ENCODE results near the gene FADS2. TPM values are rescaled to one million over a fixed set of nuclear protein-coding genes. Genes with fewer than 3 reads are reported as not detected.

Gene FADS2
- total RNA-seq, 1 donor from 2014 or later, result 37.6 TPM

- H3K27ac ChIP-seq, result peak overlapping the region; percentile 30 to 34
- intact Hi-C loops (cut with DNase I), result no loop called here
- no peaks in the 10 kb centered on the region for H3K9me3 ChIP-seq
- H3K4me3 ChIP-seq, result no peak overlapping the region
- TF ChIP-seq, protein P1, sequence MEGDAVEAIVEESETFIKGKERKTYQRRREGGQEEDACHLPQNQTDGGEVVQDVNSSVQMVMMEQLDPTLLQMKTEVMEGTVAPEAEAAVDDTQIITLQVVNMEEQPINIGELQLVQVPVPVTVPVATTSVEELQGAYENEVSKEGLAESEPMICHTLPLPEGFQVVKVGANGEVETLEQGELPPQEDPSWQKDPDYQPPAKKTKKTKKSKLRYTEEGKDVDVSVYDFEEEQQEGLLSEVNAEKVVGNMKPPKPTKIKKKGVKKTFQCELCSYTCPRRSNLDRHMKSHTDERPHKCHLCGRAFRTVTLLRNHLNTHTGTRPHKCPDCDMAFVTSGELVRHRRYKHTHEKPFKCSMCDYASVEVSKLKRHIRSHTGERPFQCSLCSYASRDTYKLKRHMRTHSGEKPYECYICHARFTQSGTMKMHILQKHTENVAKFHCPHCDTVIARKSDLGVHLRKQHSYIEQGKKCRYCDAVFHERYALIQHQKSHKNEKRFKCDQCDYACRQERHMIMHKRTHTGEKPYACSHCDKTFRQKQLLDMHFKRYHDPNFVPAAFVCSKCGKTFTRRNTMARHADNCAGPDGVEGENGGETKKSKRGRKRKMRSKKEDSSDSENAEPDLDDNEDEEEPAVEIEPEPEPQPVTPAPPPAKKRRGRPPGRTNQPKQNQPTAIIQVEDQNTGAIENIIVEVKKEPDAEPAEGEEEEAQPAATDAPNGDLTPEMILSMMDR (IDR thresholded peaks at IDR 0.05), result no peak
- H3K36me3 ChIP-seq, result no peaks in the 10 kb centered on the region
- DNase-seq (ENCODE audit: low spot score in 2 of 2), result no peak
- no peaks in the 10 kb centered on the region for H3K27me3 ChIP-seq
- peaks cover 9 to 13% of the 10 kb centered on the region in 2 donors for H3K4me1 ChIP-seq
Measured at GRCh38 chr11:61893981-61894380, 65.9 kb downstream of the FADS2 start.

- no peaks in the 10 kb centered on the region for H3K27me3 ChIP-seq
- H3K27ac ChIP-seq, result peak overlapping the region in 1 of 2 donors; percentile 38
- intact Hi-C loops (cut with DNase I), result no loop called here
- TF ChIP-seq, protein P1 (IDR thresholded peaks at IDR 0.05), result no peak
- no peaks in the 10 kb centered on the region for H3K36me3 ChIP-seq
- H3K9me3 ChIP-seq, result no peaks in the 10 kb centered on the region
- peaks cover 0 to 5% of the 10 kb centered on the region in 2 donors for H3K4me1 ChIP-seq
- no peak for DNase-seq (ENCODE audit: low spot score in 2 of 2)
- no peak overlapping the region for H3K4me3 ChIP-seq
Measured at GRCh38 chr11:61895046-61895717, 67.1 kb downstream of the FADS2 start.

GRCh38 chr11:61895718-61896059 lies 67.6 kb downstream of the FADS2 start:
- H3K4me1 ChIP-seq, result peaks cover 0 to 5% of the 10 kb centered on the region in 2 donors
- no peaks in the 10 kb centered on the region for H3K36me3 ChIP-seq
- intact Hi-C loops (cut with DNase I), result no loop called here
- H3K9me3 ChIP-seq, result no peaks in the 10 kb centered on the region
- no peaks in the 10 kb centered on the region for H3K27me3 ChIP-seq
- no peak overlapping the region for H3K27ac ChIP-seq
- DNase-seq (ENCODE audit: low spot score in 2 of 2), result no peak
- H3K4me3 ChIP-seq, result no peak overlapping the region
- TF ChIP-seq, protein P1 (IDR thresholded peaks at IDR 0.05), result no peak

GRCh38 chr11:61896665-61897386 lies 68.7 kb downstream of the FADS2 start:
- intact Hi-C loops (cut with DNase I), result no loop called here
- Histone ChIP-seq H3K9me3 (no peaks in the 10 kb centered on the region), H3K27me3 (no peaks in the 10 kb centered on the region), H3K36me3 (peaks cover 0 to 11% of the 10 kb centered on the region in 2 donors), H3K27ac (no peak overlapping the region), H3K4me1 (peaks cover 0 to 4% of the 10 kb centered on the region in 2 donors), H3K4me3 (no peak overlapping the region)
- DNase-seq (ENCODE audit: low spot score in 2 of 2), result no peak
- TF ChIP-seq, protein P1 (IDR thresholded peaks at IDR 0.05), result no peak

- Histone ChIP-seq H3K27ac (peak overlapping the region in 1 of 2 donors; percentile 49), H3K4me3 (no peak overlapping the region), H3K4me1 (no peaks in the 10 kb centered on the region), H3K36me3 (peaks cover 0 to 17% of the 10 kb centered on the region in 2 donors), H3K9me3 (no peaks in the 10 kb centered on the region), H3K27me3 (no peaks in the 10 kb centered on the region)
- TF ChIP-seq, protein P1 (IDR thresholded peaks at IDR 0.05), result peak; percentile 81 to 91 (median 84)
- intact Hi-C loops (cut with DNase I), result loop anchor here (2.0 kb wide), 1 partner anchor 101 kb away; no protein-coding TSS in a partner anchor
- DNase-seq (ENCODE audit: low spot score in 2 of 2), result peak in 1 of 2 donors; percentile 87
Measured at GRCh38 chr11:61897387-61898246, 69.5 kb downstream of the FADS2 start.

All from ascending aorta (tissue), 2 donors.